HepG2 (cell line): ENCODE data around the gene SLC23A2. TPM values are rescaled to one million over a fixed set of nuclear protein-coding genes. Genes with fewer than 3 reads are reported as not detected.
A peak's percentile ranks its signal among the peaks of the same experiment; 100 is the strongest.

ENCODE experiments used
- ARNTL ChIP-seq: sonication (generic); formaldehyde crosslinking; IDR thresholded peaks from 2 replicates; pipeline ENCODE4 v1.4.0; 2020; ENCODE audit warnings: mild to moderate bottlenecking, missing genetic modification reagents
- HINFP ChIP-seq: sonication (generic); formaldehyde crosslinking; IDR thresholded peaks from 2 replicates; pipeline ENCODE4 v1.4.0; 2020; ENCODE audit warnings: low read depth, mild to moderate bottlenecking, missing genetic modification reagents
- HMG20A ChIP-seq: IDR thresholded peaks from 2 replicates; pipeline ENCODE4 v1.6.1; 2016; ENCODE audit warnings: borderline replicate concordance
- HMGA1 ChIP-seq: sonication (generic); formaldehyde crosslinking; conservative IDR thresholded peaks from 2 replicates; pipeline ENCODE4 v1.4.0; 2020; ENCODE audit warnings: missing genetic modification reagents
- HOMEZ ChIP-seq: IDR thresholded peaks from 2 replicates; pipeline ENCODE4 v1.6.1; 2016; ENCODE audit warnings: low read depth
- IRF9 ChIP-seq: sonication (generic); formaldehyde crosslinking; IDR thresholded peaks from 2 replicates; pipeline ENCODE4 v1.8.0; 2022; ENCODE audit warnings: missing genetic modification reagents, mild to moderate bottlenecking, borderline replicate concordance
- KDM2A ChIP-seq: sonication (generic); formaldehyde crosslinking; IDR thresholded peaks from 2 replicates; pipeline ENCODE4 v1.4.0; 2020; ENCODE audit warnings: low read depth, missing genetic modification reagents, borderline replicate concordance
- MXI1 ChIP-seq: IDR thresholded peaks from 3 replicates; pipeline ENCODE4 v1.6.1; 2012; ENCODE audit warnings: low read depth, low read length, inconsistent platforms, borderline replicate concordance
- NCOA1 ChIP-seq: sonication (generic); formaldehyde crosslinking; IDR thresholded peaks from 2 replicates; pipeline ENCODE4 v1.9.0; 2021; ENCODE audit warnings: missing genetic modification reagents
- NCOA2 ChIP-seq: sonication (generic); formaldehyde crosslinking; IDR thresholded peaks from 2 replicates; pipeline ENCODE4 v1.8.0; 2022; ENCODE audit warnings: inconsistent platforms
- NFE2L2 ChIP-seq: fragments of 150-350 bp; IDR thresholded peaks from 2 replicates; pipeline ENCODE4 v1.6.1; 2014; ENCODE audit warnings: low read length
- PRMT3 ChIP-seq: sonication (generic); formaldehyde crosslinking; IDR thresholded peaks from 2 replicates; pipeline ENCODE4 v1.8.1; 2022; ENCODE audit warnings: low read depth, mild to moderate bottlenecking, moderate library complexity, missing genetic modification reagents, borderline replicate concordance
- RBM39 ChIP-seq: fragments of 200-400 bp; formaldehyde crosslinking; IDR thresholded peaks from one replicate; pipeline ENCODE4 v1.6.1; 2018; ENCODE audit warnings: antibody characterized with exemption, mild to moderate bottlenecking, low read depth, low read length; ENCODE audit not compliant: poor library complexity, severe bottlenecking
- TMF1 ChIP-seq: sonication (generic); formaldehyde crosslinking; IDR thresholded peaks from 2 replicates; pipeline ENCODE4 v1.8.1; 2022; ENCODE audit warnings: low read depth, missing genetic modification reagents
- ZFX ChIP-seq: sonication (generic); formaldehyde crosslinking; IDR thresholded peaks from 2 replicates; pipeline ENCODE4 v1.4.0; 2020; ENCODE audit warnings: mild to moderate bottlenecking, low read depth, missing genetic modification reagents, moderate library complexity
- ZNF12 ChIP-seq: sonication (generic); formaldehyde crosslinking; IDR thresholded peaks from 2 replicates; pipeline ENCODE4 v1.5.0; 2020; ENCODE audit warnings: missing genetic modification reagents
- ZNF235 ChIP-seq: sonication (generic); formaldehyde crosslinking; IDR thresholded peaks from 2 replicates; pipeline ENCODE4 v1.8.1; 2023; ENCODE audit warnings: mild to moderate bottlenecking, missing genetic modification reagents, borderline replicate concordance
- ZNF629 ChIP-seq: sonication (generic); formaldehyde crosslinking; conservative IDR thresholded peaks from 2 replicates; pipeline ENCODE4 v1.5.0; 2020; ENCODE audit warnings: missing genetic modification reagents
- ZNF670 ChIP-seq: sonication (generic); formaldehyde crosslinking; IDR thresholded peaks from 2 replicates; pipeline ENCODE4 v1.8.0; 2022; ENCODE audit warnings: mild to moderate bottlenecking, missing genetic modification reagents, borderline replicate concordance
- ZNF850 ChIP-seq: sonication (generic); formaldehyde crosslinking; conservative IDR thresholded peaks from 2 replicates; pipeline ENCODE4 v1.9.0; 2021; ENCODE audit warnings: mild to moderate bottlenecking, missing genetic modification reagents
- ZSCAN30 ChIP-seq: sonication (generic); formaldehyde crosslinking; IDR thresholded peaks from 2 replicates; pipeline ENCODE4 v1.5.0; 2020; ENCODE audit warnings: mild to moderate bottlenecking, missing genetic modification reagents
- polyA plus RNA-seq, 8 experiments: library from polyadenylated mRNA; depleted of rRNA in 3 of 8; stranded (reverse) in 7 of 8; unstranded in 1 of 8; fragments of >200 nt; fragmentation: Illumina TruSeq in 4 of 8; extraction: Trizol in 4 of 8; gene quantifications; 2 replicates each; pipeline versions ENCODE4 v1.2.1 to v1.2.3, GENCODE V29; 2011 to 2016; ENCODE audit warnings: low read depth in 4 of 8, missing spikeins in 1 of 8, mixed read lengths in 1 of 8; ENCODE audit not compliant: insufficient read depth in 1 of 8
- total RNA-seq, 5 experiments: library from RNA; depleted of rRNA; stranded (reverse); fragments of >200 nt; fragmentation: Illumina TruSeq; extraction: Trizol; gene quantifications; 2 replicates each; pipeline ENCODE4 v1.2.3, GENCODE V29; 2016; ENCODE audit warnings: low read depth in 1 of 5
- TF ChIP-seq, protein P1 (sequence below): sonication (generic); formaldehyde crosslinking; IDR thresholded peaks from 2 replicates; pipeline ENCODE4 v1.8.0; 2022; ENCODE audit warnings: low read depth, missing genetic modification reagents
- TF ChIP-seq, protein P2 (sequence below), 2 experiments: fragments of 450-650 bp in 1 of 2; sonication (generic) in 1 of 2; formaldehyde crosslinking; IDR thresholded peaks; 2 replicates each; pipeline versions ENCODE4 v1.5.0 to v1.8.0; 2020 to 2022; ENCODE audit warnings: mild to moderate bottlenecking in 1 of 2, missing genetic modification reagents in 1 of 2
- TF ChIP-seq, protein P3 (sequence below): IDR thresholded peaks from 2 replicates; pipeline ENCODE4 v1.6.1; 2016

Gene SLC23A2
- total and polyA plus RNA-seq, 2 of the 13 experiments (the other 11 are each of a cell fraction or from before 2014, with no cell fraction given), result 42.2 to 51.2 TPM

- TF ChIP-seq, protein P1, sequence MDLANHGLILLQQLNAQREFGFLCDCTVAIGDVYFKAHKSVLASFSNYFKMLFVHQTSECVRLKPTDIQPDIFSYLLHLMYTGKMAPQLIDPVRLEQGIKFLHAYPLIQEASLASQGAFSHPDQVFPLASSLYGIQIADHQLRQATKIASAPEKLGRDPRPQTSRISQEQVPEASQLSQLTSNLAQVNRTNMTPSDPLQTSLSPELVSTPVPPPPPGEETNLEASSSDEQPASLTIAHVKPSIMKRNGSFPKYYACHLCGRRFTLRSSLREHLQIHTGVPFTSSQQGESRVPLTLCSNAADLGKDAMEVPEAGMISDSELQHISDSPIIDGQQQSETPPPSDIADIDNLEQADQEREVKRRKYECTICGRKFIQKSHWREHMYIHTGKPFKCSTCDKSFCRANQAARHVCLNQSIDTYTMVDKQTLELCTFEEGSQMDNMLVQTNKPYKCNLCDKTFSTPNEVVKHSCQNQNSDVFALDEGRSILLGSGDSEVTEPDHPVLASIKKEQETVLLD (CRISPR knock-in tag), result no peak
- TF ChIP-seq ZSCAN30 (CRISPR knock-in tag), result no peak
- TF ChIP-seq ZNF12, result peak; percentile 86
- TF ChIP-seq, protein P2, sequence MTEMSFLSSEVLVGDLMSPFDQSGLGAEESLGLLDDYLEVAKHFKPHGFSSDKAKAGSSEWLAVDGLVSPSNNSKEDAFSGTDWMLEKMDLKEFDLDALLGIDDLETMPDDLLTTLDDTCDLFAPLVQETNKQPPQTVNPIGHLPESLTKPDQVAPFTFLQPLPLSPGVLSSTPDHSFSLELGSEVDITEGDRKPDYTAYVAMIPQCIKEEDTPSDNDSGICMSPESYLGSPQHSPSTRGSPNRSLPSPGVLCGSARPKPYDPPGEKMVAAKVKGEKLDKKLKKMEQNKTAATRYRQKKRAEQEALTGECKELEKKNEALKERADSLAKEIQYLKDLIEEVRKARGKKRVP (CRISPR knock-in tag; IDR thresholded peaks at IDR 0.05), result peak in 1 of 2 experiments; percentile 80; a peak in 1 of 4 replicates
- no peak for TF ChIP-seq RBM39
- no peak; the same call in 2 of the 3 replicates for TF ChIP-seq MXI1
- no peak for TF ChIP-seq HMGA1 (CRISPR knock-in tag)
- TF ChIP-seq NCOA1, result no peak
- TF ChIP-seq ZNF850 (CRISPR knock-in tag), result no peak
- TF ChIP-seq NFE2L2, result peak; percentile 19; the same call in 1 of the 2 replicates
- TF ChIP-seq HMG20A (CRISPR knock-in tag), result peak; percentile 85; the same call in 1 of the 2 replicates
- peak; percentile 95 for TF ChIP-seq NCOA2 (CRISPR knock-in tag)
- no peak for TF ChIP-seq ZNF629 (CRISPR knock-in tag)
- TF ChIP-seq ARNTL, result peak; percentile 89
- TF ChIP-seq, protein P3, sequence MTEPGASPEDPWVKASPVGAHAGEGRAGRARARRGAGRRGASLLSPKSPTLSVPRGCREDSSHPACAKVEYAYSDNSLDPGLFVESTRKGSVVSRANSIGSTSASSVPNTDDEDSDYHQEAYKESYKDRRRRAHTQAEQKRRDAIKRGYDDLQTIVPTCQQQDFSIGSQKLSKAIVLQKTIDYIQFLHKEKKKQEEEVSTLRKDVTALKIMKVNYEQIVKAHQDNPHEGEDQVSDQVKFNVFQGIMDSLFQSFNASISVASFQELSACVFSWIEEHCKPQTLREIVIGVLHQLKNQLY (CRISPR knock-in tag), result peak; percentile 97
- TF ChIP-seq ZNF235 (CRISPR knock-in tag), result no peak
- no peak; the same call in 1 of the 2 replicates for TF ChIP-seq HINFP (CRISPR knock-in tag)
- TF ChIP-seq ZNF670 (CRISPR knock-in tag), result no peak
- TF ChIP-seq ZFX (CRISPR knock-in tag), result no peak; the same call in none of the 2 replicates
- no peak for TF ChIP-seq TMF1 (CRISPR knock-in tag)
- TF ChIP-seq KDM2A (CRISPR knock-in tag), result peak; percentile 58; the same call in 1 of the 2 replicates
- no peak for TF ChIP-seq IRF9 (CRISPR knock-in tag)
- no peak for TF ChIP-seq PRMT3 (CRISPR knock-in tag)
- TF ChIP-seq HOMEZ (CRISPR knock-in tag), result no peak
These were observed 64.4 kb downstream of the SLC23A2 start (continued) for GRCh38 chr20:4936851-4937406.
